ENCODE results near the gene NOTCH3. TPM values are rescaled to one million over a fixed set of nuclear protein-coding genes. Genes with fewer than 3 reads are reported as not detected.
A peak's percentile ranks its signal among the peaks of the same experiment; 100 is the strongest.

Gene NOTCH3
- polyA plus RNA-seq, 1 donor, result 9.5 TPM

DNA sequence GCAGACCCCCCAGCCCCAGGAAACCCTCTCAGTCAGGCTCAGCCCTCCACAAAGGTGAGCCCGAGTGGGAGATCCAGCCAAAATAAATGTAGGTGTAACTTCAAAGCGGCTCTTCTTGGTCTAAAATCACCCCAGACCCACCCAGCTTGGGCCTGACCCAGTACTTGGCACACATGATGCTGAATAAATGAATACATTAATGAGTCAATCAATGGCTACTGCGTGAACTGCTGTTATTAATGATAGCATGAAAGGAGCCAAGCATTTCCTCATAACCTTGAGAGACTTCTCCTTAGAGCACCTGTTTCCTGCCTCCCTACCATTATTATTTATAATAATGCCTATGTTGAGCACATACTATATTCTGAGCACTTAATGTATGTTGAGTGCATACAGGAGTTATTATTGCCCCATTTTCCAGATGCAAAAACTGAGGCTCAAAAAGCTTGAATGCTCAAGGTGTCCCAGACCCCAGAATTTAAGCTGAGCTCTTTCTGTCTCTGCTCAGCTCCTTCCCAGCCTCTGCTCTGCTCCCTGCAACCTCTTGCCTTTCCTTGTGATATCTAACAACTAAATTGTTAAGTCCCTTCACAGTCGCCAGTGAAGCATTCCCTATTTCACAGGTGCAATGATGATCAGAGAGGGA, 4.3 kb downstream of the NOTCH3 start:
- Histone ChIP-seq H3K4me3 (ENCODE audit: low read length) (peak overlapping the region; percentile 16), H3K27me3 (ENCODE audit: control insufficient read depth, insufficient read depth, low read length) (no peaks in the 10 kb centered on the region), H3K4me1 (ENCODE audit: control insufficient read depth, insufficient read depth, low read length) (peaks cover 3% of the 10 kb centered on the region)

DNA sequence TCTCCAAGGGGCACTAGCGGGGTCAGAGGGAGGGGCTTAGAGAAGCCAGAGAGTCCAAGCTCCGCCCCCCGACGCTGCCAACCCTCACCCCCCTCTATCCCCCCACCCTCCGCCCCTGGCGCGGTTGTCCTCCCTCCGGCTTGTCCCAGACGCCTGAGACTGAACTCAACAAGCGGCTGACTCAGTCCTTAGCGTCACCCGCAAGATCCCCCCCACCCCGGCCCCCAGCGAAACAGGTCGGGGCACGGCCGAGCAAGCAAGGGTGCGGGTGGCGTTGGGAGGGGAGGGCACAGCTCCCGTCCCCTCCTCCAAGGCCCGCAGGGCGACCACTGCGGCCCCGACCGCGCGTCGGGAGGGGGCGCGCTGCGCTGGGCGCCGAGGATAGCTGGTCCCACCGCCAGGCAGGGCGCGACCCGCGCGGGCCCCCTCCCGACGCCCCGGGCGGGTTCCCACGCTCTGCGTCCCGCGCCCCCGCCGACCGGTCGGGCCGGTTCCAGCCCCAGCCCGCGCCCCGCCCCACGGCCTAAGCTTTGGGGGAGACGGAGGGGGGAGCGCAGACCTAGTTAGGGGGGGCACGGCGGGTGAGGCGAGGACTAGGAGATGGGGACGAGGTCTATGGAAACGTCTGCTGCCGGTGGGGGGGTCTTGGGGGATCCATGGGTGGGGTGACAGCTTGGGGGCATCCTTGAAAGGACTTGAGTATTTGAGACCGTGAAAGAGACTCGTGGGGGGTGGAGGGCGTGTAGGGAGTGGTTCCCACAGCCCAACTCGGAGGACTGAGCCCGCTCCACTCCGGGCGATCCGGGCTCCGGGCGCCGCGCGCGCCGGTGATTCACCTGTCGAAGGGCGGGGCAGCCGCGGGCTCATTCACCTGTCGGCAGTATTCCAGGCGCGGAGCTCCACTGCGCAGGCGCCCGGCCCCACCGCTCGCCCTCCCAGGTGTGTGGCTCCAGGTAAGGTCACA, 5.1 kb downstream of the NOTCH3 start:
- no CpG with 5 or more reads among the region's 91 CpGs for WGBS (ENCODE audit: insufficient coverage, low lambda C conversion rate)
- peaks cover 3% of the 10 kb centered on the region for H3K4me1 ChIP-seq (ENCODE audit: control insufficient read depth, insufficient read depth, low read length)
- DNase-seq, result peak; percentile 87 to 92
- H3K36me3 ChIP-seq (ENCODE audit: control insufficient read depth, insufficient read depth, low read length), result peaks cover 6% of the 10 kb centered on the region
- no peaks in the 10 kb centered on the region for H3K27me3 ChIP-seq (ENCODE audit: control insufficient read depth, insufficient read depth, low read length)
- no peak overlapping the region for H3K27ac ChIP-seq (ENCODE audit: low read length)
- peak overlapping the region; percentile 35 for H3K4me3 ChIP-seq (ENCODE audit: low read length)
- H3K9me3 ChIP-seq (ENCODE audit: control insufficient read depth, low read depth, low read length), result no peaks in the 10 kb centered on the region

More for the DNA sequence above, 4.3 kb downstream of the NOTCH3 start:
- Histone ChIP-seq H3K36me3 (ENCODE audit: control insufficient read depth, insufficient read depth, low read length) (peaks cover 2% of the 10 kb centered on the region), H3K9me3 (ENCODE audit: control insufficient read depth, low read depth, low read length) (no peaks in the 10 kb centered on the region), H3K27ac (ENCODE audit: low read length) (peak overlapping the region; percentile 36)
- no peak for DNase-seq
- no CpG with 5 or more reads among the region's 4 CpGs for WGBS (ENCODE audit: insufficient coverage, low lambda C conversion rate)

DNA sequence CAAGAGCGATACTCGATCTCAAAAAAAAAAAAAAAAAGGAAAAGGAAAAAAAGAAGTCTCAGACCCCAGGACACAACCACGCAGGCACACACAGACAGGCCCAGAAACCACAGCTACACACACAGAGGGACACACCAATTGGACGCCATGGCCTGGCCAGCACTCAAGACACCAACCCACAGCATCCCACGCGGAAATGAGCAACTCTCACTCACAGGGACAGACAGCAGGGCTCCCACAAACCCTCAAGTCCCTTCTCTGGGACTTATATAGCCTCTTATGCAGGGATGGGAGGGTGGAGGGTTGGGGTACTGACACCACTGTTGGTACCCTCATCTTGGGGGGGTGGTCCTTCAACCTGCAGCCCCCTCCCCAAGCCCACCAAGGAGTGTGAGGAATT, 5.9 kb downstream of the NOTCH3 start:
- Histone ChIP-seq H3K4me1 (ENCODE audit: control insufficient read depth, insufficient read depth, low read length) (peaks cover 3% of the 10 kb centered on the region), H3K27me3 (ENCODE audit: control insufficient read depth, insufficient read depth, low read length) (no peaks in the 10 kb centered on the region), H3K4me3 (ENCODE audit: low read length) (peak overlapping the region; percentile 18), H3K27ac (ENCODE audit: low read length) (no peak overlapping the region), H3K36me3 (ENCODE audit: control insufficient read depth, insufficient read depth, low read length) (peaks cover 9% of the 10 kb centered on the region), H3K9me3 (ENCODE audit: control insufficient read depth, low read depth, low read length) (no peaks in the 10 kb centered on the region)
- WGBS (ENCODE audit: insufficient coverage, low lambda C conversion rate), result no CpG with 5 or more reads among the region's 6 CpGs
- no peak for DNase-seq

DNA sequence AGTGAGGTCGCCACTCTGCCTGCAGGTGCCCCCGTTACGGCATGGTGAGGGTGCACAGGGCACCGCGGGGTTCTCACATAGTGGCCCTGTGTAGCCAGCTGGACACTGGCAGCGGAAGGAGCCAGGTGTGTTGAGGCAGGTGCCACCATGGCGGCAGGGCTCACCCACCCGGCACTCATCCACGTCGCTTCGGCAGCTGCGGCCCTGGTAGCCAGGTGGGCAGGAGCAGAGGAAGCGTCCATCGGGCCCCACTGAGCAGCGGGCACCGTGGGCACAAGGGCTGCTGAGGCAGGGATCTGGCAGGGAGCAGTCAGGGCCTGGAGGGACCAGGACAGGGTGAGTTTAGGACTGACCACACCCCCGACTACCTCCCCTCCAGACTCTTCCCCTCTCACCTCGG, 8.8 kb downstream of the NOTCH3 start:
- H3K9me3 ChIP-seq (ENCODE audit: control insufficient read depth, low read depth, low read length), result peaks cover 4% of the 10 kb centered on the region
- H3K4me1 ChIP-seq (ENCODE audit: control insufficient read depth, insufficient read depth, low read length), result no peaks in the 10 kb centered on the region
- no CpG with 5 or more reads among the region's 18 CpGs for WGBS (ENCODE audit: insufficient coverage, low lambda C conversion rate)
- no peak overlapping the region for H3K4me3 ChIP-seq (ENCODE audit: low read length)
- H3K27ac ChIP-seq (ENCODE audit: low read length), result no peak overlapping the region
- DNase-seq, result no peak
- no peaks in the 10 kb centered on the region for H3K27me3 ChIP-seq (ENCODE audit: control insufficient read depth, insufficient read depth, low read length)
- peaks cover 17% of the 10 kb centered on the region for H3K36me3 ChIP-seq (ENCODE audit: control insufficient read depth, insufficient read depth, low read length)

DNA sequence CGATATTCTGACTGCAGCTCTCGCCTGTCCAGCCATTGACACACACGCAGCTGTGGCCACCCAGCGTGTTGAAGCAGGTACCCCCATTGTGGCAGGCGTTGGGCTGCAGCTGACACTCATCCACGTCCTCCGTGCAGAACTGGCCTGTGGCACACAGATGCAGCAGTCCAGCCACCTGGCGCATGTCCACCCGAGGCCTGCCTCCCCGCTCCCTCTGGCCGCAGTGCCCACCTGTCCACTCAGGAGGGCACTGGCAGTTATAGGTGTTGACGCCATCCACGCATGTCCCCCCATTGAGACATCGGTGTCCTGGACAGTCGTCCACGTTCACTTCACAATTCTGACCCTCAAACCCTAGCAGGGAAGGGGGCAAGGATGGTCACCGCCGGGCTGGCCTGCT, 9.3 kb downstream of the NOTCH3 start:
- H3K36me3 ChIP-seq (ENCODE audit: control insufficient read depth, insufficient read depth, low read length), result peaks cover 17% of the 10 kb centered on the region
- no peak overlapping the region for H3K4me3 ChIP-seq (ENCODE audit: low read length)
- no peak for DNase-seq
- no peak overlapping the region for H3K27ac ChIP-seq (ENCODE audit: low read length)
- no peaks in the 10 kb centered on the region for H3K4me1 ChIP-seq (ENCODE audit: control insufficient read depth, insufficient read depth, low read length)
- H3K9me3 ChIP-seq (ENCODE audit: control insufficient read depth, low read depth, low read length), result peaks cover 4% of the 10 kb centered on the region
- no CpG with 5 or more reads among the region's 18 CpGs for WGBS (ENCODE audit: insufficient coverage, low lambda C conversion rate)
- no peaks in the 10 kb centered on the region for H3K27me3 ChIP-seq (ENCODE audit: control insufficient read depth, insufficient read depth, low read length)

- no peak for DNase-seq
- Histone ChIP-seq H3K36me3 (ENCODE audit: control insufficient read depth, insufficient read depth, low read length) (peaks cover 17% of the 10 kb centered on the region), H3K27me3 (ENCODE audit: control insufficient read depth, insufficient read depth, low read length) (no peaks in the 10 kb centered on the region), H3K4me3 (ENCODE audit: low read length) (no peak overlapping the region), H3K4me1 (ENCODE audit: control insufficient read depth, insufficient read depth, low read length) (no peaks in the 10 kb centered on the region), H3K27ac (ENCODE audit: low read length) (no peak overlapping the region), H3K9me3 (ENCODE audit: control insufficient read depth, low read depth, low read length) (peaks cover 4% of the 10 kb centered on the region)
- no CpG with 5 or more reads among the region's 24 CpGs for WGBS (ENCODE audit: insufficient coverage, low lambda C conversion rate)
These were observed 11.9 kb downstream of the NOTCH3 start for GRCh38 chr19:15188851-15189250.

GRCh38 chr19:15187026-15188007, 13.5 kb downstream of the NOTCH3 start:
- H3K9me3 ChIP-seq (ENCODE audit: control insufficient read depth, low read depth, low read length), result peaks cover 4% of the 10 kb centered on the region
- H3K27ac ChIP-seq (ENCODE audit: low read length), result no peak overlapping the region
- 100% methylated on average over 1 of the region's 38 CpGs for WGBS (ENCODE audit: insufficient coverage, low lambda C conversion rate)
- H3K36me3 ChIP-seq (ENCODE audit: control insufficient read depth, insufficient read depth, low read length), result peaks cover 17% of the 10 kb centered on the region
- no peaks in the 10 kb centered on the region for H3K4me1 ChIP-seq (ENCODE audit: control insufficient read depth, insufficient read depth, low read length)
- H3K27me3 ChIP-seq (ENCODE audit: control insufficient read depth, insufficient read depth, low read length), result no peaks in the 10 kb centered on the region
- DNase-seq, result no peak
- H3K4me3 ChIP-seq (ENCODE audit: low read length), result no peak overlapping the region

GRCh38 chr19:15185188-15185587, 15.6 kb downstream of the NOTCH3 start:
- WGBS (ENCODE audit: insufficient coverage, low lambda C conversion rate), result no CpG with 5 or more reads among the region's 12 CpGs
- Histone ChIP-seq H3K4me1 (ENCODE audit: control insufficient read depth, insufficient read depth, low read length) (peaks cover 7% of the 10 kb centered on the region), H3K4me3 (ENCODE audit: low read length) (no peak overlapping the region), H3K27ac (ENCODE audit: low read length) (no peak overlapping the region), H3K36me3 (ENCODE audit: control insufficient read depth, insufficient read depth, low read length) (peaks cover 11% of the 10 kb centered on the region), H3K9me3 (ENCODE audit: control insufficient read depth, low read depth, low read length) (peaks cover 4% of the 10 kb centered on the region), H3K27me3 (ENCODE audit: control insufficient read depth, insufficient read depth, low read length) (no peaks in the 10 kb centered on the region)
- no peak for DNase-seq

DNA sequence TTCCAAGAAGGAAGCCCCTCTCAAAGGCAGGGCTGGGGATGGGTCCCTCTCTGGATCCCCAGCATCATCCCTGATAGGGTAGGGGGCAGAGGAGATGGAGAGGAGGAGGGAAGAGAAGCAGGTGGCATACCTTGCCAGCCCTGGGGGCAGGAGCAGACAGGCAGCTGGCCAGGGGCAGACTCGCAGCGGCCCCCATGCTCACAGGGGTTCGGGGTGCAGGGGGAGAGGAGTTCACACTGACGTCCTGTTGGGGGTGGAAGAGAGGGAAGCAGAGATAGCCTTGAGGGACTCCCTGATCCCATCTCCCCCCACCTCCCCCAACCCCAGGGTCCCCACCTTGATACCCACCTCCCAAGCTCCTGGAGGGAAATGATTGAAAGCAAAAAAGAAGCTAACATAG, 16.0 kb downstream of the NOTCH3 start:
- no peak for DNase-seq
- no peak overlapping the region for H3K27ac ChIP-seq (ENCODE audit: low read length)
- H3K27me3 ChIP-seq (ENCODE audit: control insufficient read depth, insufficient read depth, low read length), result no peaks in the 10 kb centered on the region
- H3K4me1 ChIP-seq (ENCODE audit: control insufficient read depth, insufficient read depth, low read length), result peaks cover 7% of the 10 kb centered on the region
- H3K36me3 ChIP-seq (ENCODE audit: control insufficient read depth, insufficient read depth, low read length), result peaks cover 11% of the 10 kb centered on the region
- peaks cover 4% of the 10 kb centered on the region for H3K9me3 ChIP-seq (ENCODE audit: control insufficient read depth, low read depth, low read length)
- WGBS (ENCODE audit: insufficient coverage, low lambda C conversion rate), result no CpG with 5 or more reads among the region's 4 CpGs
- no peak overlapping the region for H3K4me3 ChIP-seq (ENCODE audit: low read length)

GRCh38 chr19:15181394-15181793, 19.4 kb downstream of the NOTCH3 start:
- peaks cover 7% of the 10 kb centered on the region for H3K4me1 ChIP-seq (ENCODE audit: control insufficient read depth, insufficient read depth, low read length)
- no peak for DNase-seq
- peak overlapping the region; percentile 55 for H3K4me3 ChIP-seq (ENCODE audit: low read length)
- peaks cover 2% of the 10 kb centered on the region for H3K36me3 ChIP-seq (ENCODE audit: control insufficient read depth, insufficient read depth, low read length)
- no peaks in the 10 kb centered on the region for H3K27me3 ChIP-seq (ENCODE audit: control insufficient read depth, insufficient read depth, low read length)
- WGBS (ENCODE audit: insufficient coverage, low lambda C conversion rate), result no CpG with 5 or more reads among the region's 23 CpGs
- no peaks in the 10 kb centered on the region for H3K9me3 ChIP-seq (ENCODE audit: control insufficient read depth, low read depth, low read length)
- peak overlapping the region; percentile 58 for H3K27ac ChIP-seq (ENCODE audit: low read length)

All from large intestine (tissue), 3 donors.